ENCODE data around the gene PRM1.

Gene PRM1

DNA sequence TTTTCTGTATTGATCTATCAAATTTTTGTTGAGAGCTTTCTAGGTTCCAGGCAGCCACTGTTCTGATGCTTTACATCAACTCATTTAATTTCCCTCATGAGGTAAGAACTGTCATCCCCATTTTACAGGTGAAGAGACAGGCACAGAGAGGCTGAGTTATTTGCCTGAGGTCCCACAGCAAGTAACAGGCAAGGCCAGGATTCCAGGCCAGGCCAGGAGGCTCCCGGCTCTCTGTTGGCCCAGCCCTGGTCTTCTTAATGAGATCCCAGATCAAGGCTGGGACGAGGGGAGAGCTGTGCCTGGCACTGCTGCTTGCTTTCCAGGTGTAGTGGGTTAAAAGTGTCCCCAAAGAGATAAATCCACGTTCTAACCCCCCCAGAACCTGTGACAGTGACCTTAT is 41.7 kb upstream of the PRM1 start:
- no peak for DNase-seq (ENCODE audit: extremely low spot score)
- ChIA-PET CTCF (no interaction called here), POLR2A (no interaction called here)
- TF ChIP-seq, protein P1, sequence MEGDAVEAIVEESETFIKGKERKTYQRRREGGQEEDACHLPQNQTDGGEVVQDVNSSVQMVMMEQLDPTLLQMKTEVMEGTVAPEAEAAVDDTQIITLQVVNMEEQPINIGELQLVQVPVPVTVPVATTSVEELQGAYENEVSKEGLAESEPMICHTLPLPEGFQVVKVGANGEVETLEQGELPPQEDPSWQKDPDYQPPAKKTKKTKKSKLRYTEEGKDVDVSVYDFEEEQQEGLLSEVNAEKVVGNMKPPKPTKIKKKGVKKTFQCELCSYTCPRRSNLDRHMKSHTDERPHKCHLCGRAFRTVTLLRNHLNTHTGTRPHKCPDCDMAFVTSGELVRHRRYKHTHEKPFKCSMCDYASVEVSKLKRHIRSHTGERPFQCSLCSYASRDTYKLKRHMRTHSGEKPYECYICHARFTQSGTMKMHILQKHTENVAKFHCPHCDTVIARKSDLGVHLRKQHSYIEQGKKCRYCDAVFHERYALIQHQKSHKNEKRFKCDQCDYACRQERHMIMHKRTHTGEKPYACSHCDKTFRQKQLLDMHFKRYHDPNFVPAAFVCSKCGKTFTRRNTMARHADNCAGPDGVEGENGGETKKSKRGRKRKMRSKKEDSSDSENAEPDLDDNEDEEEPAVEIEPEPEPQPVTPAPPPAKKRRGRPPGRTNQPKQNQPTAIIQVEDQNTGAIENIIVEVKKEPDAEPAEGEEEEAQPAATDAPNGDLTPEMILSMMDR (IDR thresholded peaks at IDR 0.05; ENCODE audit: control extremely low read depth, extremely low read depth, low read depth, missing control alignments): no peak

DNA sequence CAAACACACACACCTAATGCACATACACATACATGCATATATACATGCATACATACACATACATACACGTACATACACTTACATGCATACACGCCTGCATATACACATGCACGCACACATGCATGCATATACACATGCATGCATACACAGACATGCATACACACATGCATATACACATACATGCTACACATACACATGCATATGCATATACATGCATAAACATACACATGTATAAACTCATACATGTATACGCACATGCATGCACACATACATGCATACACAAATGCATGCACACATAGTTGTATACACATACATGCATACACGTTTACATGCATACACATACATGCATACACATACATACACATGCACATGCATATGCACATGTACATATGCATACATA is 40.5 kb upstream of the PRM1 start:
- no peak for DNase-seq (ENCODE audit: extremely low spot score)
- CTCF ChIA-PET: no interaction called here
- TF ChIP-seq, protein P1 (IDR thresholded peaks at IDR 0.05; ENCODE audit: control extremely low read depth, extremely low read depth, low read depth, missing control alignments): no peak
- POLR2A ChIA-PET: no interaction called here

DNA sequence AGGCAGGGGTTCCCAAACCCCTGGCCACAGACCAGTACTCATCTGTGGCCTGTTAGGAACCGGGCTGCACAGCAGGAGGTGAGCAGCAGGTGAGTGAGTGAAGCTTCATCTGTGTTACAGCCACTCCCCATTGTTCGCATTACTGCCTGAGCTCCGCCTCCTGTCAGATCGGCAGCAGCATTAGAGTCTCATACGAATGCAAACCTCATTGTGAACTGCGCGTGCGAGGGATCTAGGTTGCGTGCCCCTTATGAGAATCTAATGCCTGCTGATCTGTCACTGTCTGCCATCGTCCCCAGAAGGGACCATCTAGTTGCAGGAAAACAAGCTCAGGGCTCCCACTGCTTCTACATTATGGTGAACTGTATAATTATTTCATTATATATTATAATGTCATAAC is 39.0 kb upstream of the PRM1 start:
- DNase-seq (ENCODE audit: extremely low spot score): no peak
- ChIA-PET POLR2A (interaction anchor here (1.4 kb wide), 1 partner anchor 64 kb away, joined by 4 read pairs; the partner anchor contains the start of gene SOCS1), CTCF (interaction anchor here (1.1 to 1.4 kb wide), 3 partner anchors 12 to 66 kb away, joined by 3 to 4 read pairs (median 3); partner anchors contain the start of gene SOCS1)
- TF ChIP-seq, protein P1 (IDR thresholded peaks at IDR 0.05; ENCODE audit: control extremely low read depth, extremely low read depth, low read depth, missing control alignments): no peak

DNA sequence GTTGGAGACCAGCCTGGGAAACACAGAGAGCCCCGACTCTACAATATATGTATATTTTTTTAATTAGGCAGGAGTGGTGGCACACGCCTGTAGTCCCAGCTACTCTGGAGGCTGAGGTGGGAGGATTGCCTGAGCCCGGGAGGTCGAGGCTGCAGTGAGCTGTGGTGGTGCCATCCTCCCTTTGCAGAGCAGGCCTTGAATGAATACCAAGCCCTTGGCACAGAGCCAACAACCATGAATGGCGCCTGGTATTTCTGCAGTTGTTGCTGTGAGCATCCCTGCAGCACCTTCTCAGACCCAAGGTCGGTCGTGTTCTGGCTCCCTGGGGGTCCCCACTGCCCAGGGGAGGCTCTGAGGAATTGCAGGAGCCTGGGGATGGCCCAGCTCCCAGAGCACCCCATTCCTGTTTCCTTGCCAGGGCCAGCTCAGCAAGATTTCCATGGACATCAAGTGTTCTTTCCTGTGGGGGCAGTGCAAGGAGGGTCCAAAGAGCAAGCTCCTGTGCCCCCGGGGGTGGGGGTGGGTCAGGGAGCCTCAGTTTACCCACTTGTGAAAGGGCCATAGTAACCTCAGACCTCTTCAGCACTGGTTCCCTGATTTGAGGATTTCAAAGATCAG is 38.5 kb upstream of the PRM1 start:
- ChIA-PET POLR2A (interaction anchor here (0.7 to 1.4 kb wide), 3 partner anchors 64 to 214 kb away, joined by 3 to 4 read pairs (median 3); partner anchors contain the start of gene SOCS1), CTCF (interaction anchor here (1.1 to 1.4 kb wide), 4 partner anchors 12 to 65 kb away, joined by 3 to 4 read pairs (median 3); partner anchors contain the start of gene SOCS1)
- no peak for DNase-seq (ENCODE audit: extremely low spot score)
- TF ChIP-seq, protein P1 (IDR thresholded peaks at IDR 0.05; ENCODE audit: control extremely low read depth, extremely low read depth, low read depth, missing control alignments): no peak

DNA sequence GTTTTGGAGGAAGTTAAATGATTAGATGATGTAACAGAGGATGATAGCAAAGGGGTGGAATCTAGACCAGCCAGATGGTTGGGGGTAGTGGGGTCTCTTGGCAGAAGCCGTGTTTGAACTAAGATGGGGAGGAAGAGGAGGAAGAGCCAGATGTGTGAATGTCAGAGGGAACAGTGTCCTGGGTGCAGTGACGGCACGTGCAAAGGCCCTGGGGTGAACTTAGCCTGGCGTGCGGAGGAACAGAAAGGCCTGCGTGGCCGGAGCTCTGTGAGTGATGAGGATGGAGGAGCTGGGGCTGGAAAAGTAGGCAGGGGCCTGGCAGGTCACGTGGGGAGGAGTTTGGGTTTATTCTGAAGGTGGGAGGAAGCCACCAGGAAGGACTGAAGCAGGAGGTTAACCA is 37.7 kb upstream of the PRM1 start:
- DNase-seq (ENCODE audit: extremely low spot score): no peak
- ChIA-PET POLR2A (interaction anchor here (0.7 to 1.4 kb wide), 2 partner anchors 137 to 213 kb away, joined by 3 read pairs; no protein-coding TSS in a partner anchor), CTCF (interaction anchor here (1.1 to 1.4 kb wide), 5 partner anchors 13 to 64 kb away, joined by 3 to 4 read pairs (median 3); partner anchors contain the start of gene SOCS1)
- TF ChIP-seq, protein P1 (IDR thresholded peaks at IDR 0.05; ENCODE audit: control extremely low read depth, extremely low read depth, low read depth, missing control alignments): no peak

DNA sequence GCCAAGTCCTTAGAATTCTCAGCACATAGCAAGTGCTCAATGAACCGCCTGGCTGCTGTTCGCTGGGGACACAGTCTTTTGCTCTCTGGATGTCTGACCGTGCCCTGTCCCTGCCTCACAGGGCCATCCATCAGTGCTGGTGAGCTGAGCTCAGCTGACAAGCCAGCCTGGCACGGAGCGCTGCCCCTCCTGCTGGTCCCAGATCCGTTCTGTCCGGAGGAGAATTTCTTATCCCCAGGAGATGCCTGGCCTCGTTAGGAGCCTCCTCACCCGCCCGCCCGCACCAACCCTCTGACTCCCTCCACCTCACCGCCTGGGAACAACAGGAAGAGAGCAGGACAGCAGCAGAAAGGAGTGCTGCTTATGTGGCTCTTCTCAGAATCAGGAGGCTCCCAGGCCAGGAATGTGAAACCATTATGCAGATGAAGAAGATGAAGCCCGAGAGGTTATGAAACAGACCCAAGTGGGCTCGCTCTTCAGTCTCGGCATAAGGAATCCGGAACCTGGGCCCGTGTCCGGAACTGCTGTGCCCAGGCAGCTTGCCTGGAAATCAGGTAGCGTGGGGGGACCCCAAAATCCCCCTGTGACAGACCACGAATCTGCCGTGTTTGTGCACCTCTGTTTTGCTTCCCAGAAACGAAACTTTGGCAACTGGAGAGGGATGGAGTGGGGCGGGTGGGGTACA is 35.3 kb upstream of the PRM1 start:
- TF ChIP-seq, protein P1 (IDR thresholded peaks at IDR 0.05; ENCODE audit: control extremely low read depth, extremely low read depth, low read depth, missing control alignments): no peak
- ChIA-PET CTCF (no interaction called here), POLR2A (interaction anchor here (0.7 kb wide), 1 partner anchor 231 kb away, joined by 3 read pairs; no protein-coding TSS in a partner anchor)
- DNase-seq (ENCODE audit: extremely low spot score): no peak

Measured in GM10248 (cell line).